Stomach (tissue), 9 donors: Measurements from ENCODE around the gene AP1M2. TPM values are rescaled to one million over a fixed set of nuclear protein-coding genes. Genes with fewer than 3 reads are reported as not detected.
A peak's percentile ranks its signal among the peaks of the same experiment; 100 is the strongest.

Experiments
- DNase-seq, 2 donors: peaks; one replicate each; pipeline versions ENCODE4 v3.0.0 to v3.0.0-alpha.2; 2013 to 2019
- H3K27ac ChIP-seq, 5 donors: fragments of 200-600 bp in 4 of 5; sonication (generic) in 4 of 5; one replicate each; pipeline ENCODE4 v1.5.1; 2013 to 2019; ENCODE audit warnings: mild to moderate bottlenecking in 1 of 5, moderate library complexity in 1 of 5
- H3K27me3 ChIP-seq, 3 donors: fragments of 200-600 bp; sonication (generic); one replicate each; pipeline ENCODE4 v1.5.1; 2017 to 2019; ENCODE audit warnings: mixed run types in 1 of 3
- H3K36me3 ChIP-seq, 4 donors: fragments of 200-600 bp; sonication (generic); 1 replicate in 3 of 4; 2 replicates in 1 of 4; pipeline ENCODE4 v1.5.1; 2016 to 2019
- H3K4me1 ChIP-seq, 4 donors: fragments of 200-600 bp; sonication (generic); one replicate each; pipeline ENCODE4 v1.5.1; 2016 to 2019
- H3K4me3 ChIP-seq, 4 donors: fragments of 200-600 bp; sonication (generic) in 3 of 4; one replicate each; pipeline ENCODE4 v1.5.1; 2016 to 2019; ENCODE audit warnings: mild to moderate bottlenecking in 1 of 4
- H3K9me3 ChIP-seq, 4 donors: fragments of 200-600 bp; sonication (generic); one replicate each; pipeline ENCODE4 v1.5.1; 2016 to 2019
- CTCF ChIP-seq, 7 experiments: fragments of 450-650 bp in 4 of 7; fragments of 200-600 bp in 3 of 7; sonication (generic) in 3 of 7; IDR thresholded peaks; one replicate each; pipeline ENCODE4 v1.5.1; 2016 to 2019; ENCODE audit warnings: antibody characterized with exemption in 7 of 7, control low read depth in 2 of 7, mild to moderate bottlenecking in 1 of 7
- EP300 ChIP-seq: sonication (generic); formaldehyde crosslinking; IDR thresholded peaks from one replicate; pipeline ENCODE4 v1.6.1; 2017; ENCODE audit warnings: antibody characterized with exemption
- POLR2A ChIP-seq, 4 donors: fragments of 450-650 bp; IDR thresholded peaks; one replicate each; pipeline ENCODE4 v1.6.1; 2016; ENCODE audit warnings: antibody characterized with exemption in 4 of 4, control low read depth in 2 of 4, mild to moderate bottlenecking in 1 of 4, moderate library complexity in 1 of 4
- POLR2AphosphoS5 ChIP-seq, 3 donors: sonication (generic); formaldehyde crosslinking; IDR thresholded peaks; one replicate each; pipeline ENCODE4 v1.6.1; 2016; ENCODE audit warnings: antibody characterized with exemption in 3 of 3
- WGBS, 5 donors: extraction: QIAGEN DNeasy Blood & Tissue Kit in 3 of 5; methylation state at CpG; one replicate each; pipeline versions ENCODE4 v1.1.5 to v1.1.7; 2013 to 2018; 5-methylcytosine and 5-hydroxymethylcytosine counted together
- intact Hi-C: fragments of 100-400 bp; cut with DNase I; formaldehyde crosslinking; loops from one replicate; pipeline ENCODE4 v1.15.1; 2023; ENCODE audit warnings: low total_unique reads
- polyA plus RNA-seq, 3 donors: library from polyadenylated mRNA; stranded (reverse); fragments of 200-250 nt; gene quantifications; one replicate each; pipeline ENCODE4 v1.2.3, GENCODE V29; 2013
- total RNA-seq, 5 donors: library from RNA; depleted of rRNA; stranded (reverse); fragments of >200 nt; gene quantifications; one replicate each; pipeline versions ENCODE4 v1.1.0 to v1.2.3, GENCODE V29; 2014 to 2016
- donor health status: healthy with polysubstance abuse.
- donor health status: Bipolar disorder and iron deficiency.
- donor health status: healthy.

AP1M2 gene
- total and polyA plus RNA-seq, 8 donors = 11.7 to 687 (median 68.3) TPM

GRCh38 chr19:10617409-10618121, 30.5 kb upstream of the AP1M2 start:
- TF ChIP-seq CTCF (IDR thresholded peaks at IDR 0.05) (no peak), EP300 (no peak), POLR2AphosphoS5 (IDR thresholded peaks at IDR 0.05) (no peak), POLR2A (IDR thresholded peaks at IDR 0.05) (no peak)
- WGBS, 5 donors = 64 to 77% (median 73%) methylated on average over 15 of the region's 15 CpGs
- peak overlapping the region; percentile 48 to 72 (median 65) for H3K27ac ChIP-seq
- DNase-seq = peak in 1 of 2 donors; percentile 42
- intact Hi-C loops = no loop called here
- no peaks in the 10 kb centered on the region for H3K27me3 ChIP-seq
- peaks cover 24 to 60% (median 39%) of the 10 kb centered on the region in 4 donors for H3K4me1 ChIP-seq
- no peak overlapping the region for H3K4me3 ChIP-seq
- peaks cover 0 to 7% (median 0%) of the 10 kb centered on the region in 4 donors for H3K36me3 ChIP-seq
- no peaks in the 10 kb centered on the region for H3K9me3 ChIP-seq

- Histone ChIP-seq H3K27me3 (no peaks in the 10 kb centered on the region), H3K4me3 (no peak overlapping the region), H3K4me1 (peaks cover 38 to 73% (median 49%) of the 10 kb centered on the region in 4 donors), H3K27ac (peak overlapping the region in 3 of 5 donors; percentile 1 to 38 (median 16)), H3K9me3 (no peaks in the 10 kb centered on the region), H3K36me3 (no peaks in the 10 kb centered on the region)
- 92 to 96% (median 95%) methylated on average over 13 to 14 of the region's 14 CpGs for WGBS, 5 donors
- TF ChIP-seq POLR2A (IDR thresholded peaks at IDR 0.05) (no peak), EP300 (no peak), POLR2AphosphoS5 (IDR thresholded peaks at IDR 0.05) (no peak), CTCF (IDR thresholded peaks at IDR 0.05) (no peak)
- intact Hi-C loops = no loop called here
- DNase-seq = no peak
These were observed 28.4 kb upstream of the AP1M2 start for GRCh38 chr19:10615429-10616023.

- 33 to 40% (median 38%) methylated on average over 13 to 15 of the region's 15 CpGs for WGBS, 5 donors
- TF ChIP-seq POLR2A (IDR thresholded peaks at IDR 0.05) (no peak), EP300 (no peak), POLR2AphosphoS5 (IDR thresholded peaks at IDR 0.05) (peak in 2 of 3 donors; percentile 57 to 86)
- H3K4me1 ChIP-seq = peaks cover 37 to 67% (median 45%) of the 10 kb centered on the region in 4 donors
- H3K4me3 ChIP-seq = no peak overlapping the region
- no peaks in the 10 kb centered on the region for H3K9me3 ChIP-seq
- H3K27ac ChIP-seq = peak overlapping the region; percentile 69 to 88 (median 81)
- peak; percentile 20 to 96 for DNase-seq
- H3K27me3 ChIP-seq = no peaks in the 10 kb centered on the region
- no peaks in the 10 kb centered on the region for H3K36me3 ChIP-seq
- intact Hi-C loops = no loop called here
These were observed 25.5 kb upstream of the AP1M2 start for GRCh38 chr19:10612499-10613119.

- no peak overlapping the region for H3K4me3 ChIP-seq
- H3K27ac ChIP-seq = peak overlapping the region; percentile 69 to 88 (median 81)
- no peaks in the 10 kb centered on the region for H3K36me3 ChIP-seq
- no peaks in the 10 kb centered on the region for H3K9me3 ChIP-seq
- DNase-seq = no peak
- H3K27me3 ChIP-seq = no peaks in the 10 kb centered on the region
- TF ChIP-seq CTCF (IDR thresholded peaks at IDR 0.05) (no peak), POLR2AphosphoS5 (IDR thresholded peaks at IDR 0.05) (no peak)
- WGBS, 5 donors = 61 to 78% (median 72%) methylated on average over 5 of the region's 5 CpGs
- intact Hi-C loops = no loop called here
- peaks cover 30 to 60% (median 39%) of the 10 kb centered on the region in 4 donors for H3K4me1 ChIP-seq
These were observed 24.8 kb upstream of the AP1M2 start for GRCh38 chr19:10611907-10612306.
